Activated B cell treated with CpG ODN at 0.5 μM for 24 hours (primary cell): ENCODE measurements around the gene GALNT6. TPM values are rescaled to one million over a fixed set of nuclear protein-coding genes. Genes with fewer than 3 reads are reported as not detected.
A peak's percentile ranks its signal among the peaks of the same experiment; 100 is the strongest.

Experiments
- ATAC-seq: fragments of 200-7000 bp; cut with Tn5 transposase; one replicate; pipeline ENCODE4 v1.10.0; 2021; ENCODE audit warnings: low read depth, mild to moderate bottlenecking, moderate library complexity
- CTCF ChIA-PET: fragments of 350-600 bp; sonication (Branson Sonifier 250); formaldehyde crosslinking; loops from one replicate; lab custom pipeline; 2021; ENCODE audit warnings: antibody characterized with exemption; lab: Charles Lee
- POLR2A ChIA-PET: fragments of 350-600 bp; sonication (Branson Sonifier 250); formaldehyde crosslinking; loops from one replicate; lab custom pipeline; 2021; ENCODE audit warnings: antibody characterized with exemption; lab: Charles Lee
- DNase-seq: peaks from one replicate; pipeline ENCODE4 v3.0.0; 2022
- H3K27ac Mint-ChIP-seq: one replicate; pipeline ENCODE4 v1.8.0; 2020; ENCODE audit warnings: mixed read lengths
- H3K27me3 Mint-ChIP-seq: one replicate; pipeline ENCODE4 v1.8.0; 2021; ENCODE audit warnings: mixed read lengths
- H3K36me3 Mint-ChIP-seq: one replicate; pipeline ENCODE4 v1.8.0; 2021; ENCODE audit warnings: low read depth, mixed read lengths
- H3K4me1 Mint-ChIP-seq: one replicate; pipeline ENCODE4 v1.8.0; 2021; ENCODE audit warnings: mixed read lengths
- H3K4me3 Mint-ChIP-seq: one replicate; pipeline ENCODE4 v1.8.0; 2020; ENCODE audit warnings: mild to moderate bottlenecking, mixed read lengths
- H3K9me3 Mint-ChIP-seq: one replicate; pipeline ENCODE4 v1.8.0; 2020; ENCODE audit warnings: mixed read lengths
- intact Hi-C: fragments of 100-400 bp; cut with micrococcal nuclease; formaldehyde crosslinking; loops from one replicate; pipeline ENCODE4 v1.15.1; 2024
- total RNA-seq: library from RNA; stranded (reverse); gene quantifications from 2 replicates; pipeline ENCODE4 v1.2.3, GENCODE V29; 2022
- TF ChIP-seq, protein P1 (sequence below): fragments of 200-600 bp; IDR thresholded peaks from one replicate; pipeline ENCODE4 v1.8.0; 2022; ENCODE audit warnings: antibody characterized with exemption, mild to moderate bottlenecking

GALNT6 gene
- total RNA-seq, 1 donor from 2014 or later = 24.4 TPM

DNA sequence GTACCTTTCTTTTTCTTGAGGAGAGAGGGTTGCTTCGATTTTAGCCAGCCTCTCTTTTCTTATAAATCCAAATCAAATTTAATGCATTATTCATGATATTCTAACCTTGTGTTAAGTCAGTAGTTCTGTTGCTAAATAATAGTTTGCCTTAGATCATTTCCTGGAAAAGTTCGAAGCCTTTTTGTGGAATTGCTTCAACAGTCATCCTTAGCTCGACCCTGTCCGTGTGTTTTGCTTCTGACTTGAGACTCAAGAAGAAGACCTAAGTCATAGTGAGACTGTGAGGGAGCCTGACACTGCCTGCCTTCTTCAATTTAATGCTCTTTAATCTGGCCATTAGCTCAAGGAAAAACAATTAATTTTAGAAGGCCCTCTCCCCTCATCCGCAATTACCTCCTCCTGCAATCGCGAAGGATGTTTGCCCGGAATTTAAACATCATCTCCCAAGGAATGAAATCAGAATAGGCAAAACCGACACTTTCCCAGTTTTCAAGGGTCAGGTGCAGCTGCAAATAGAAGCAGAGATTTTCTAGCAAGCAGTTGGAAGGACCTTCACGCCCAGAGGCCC, 33.0 kb upstream of the GALNT6 start:
- Mint-ChIP-seq H3K4me3 (peak overlapping the region; percentile 83), H3K36me3 (no peaks in the 10 kb centered on the region), H3K9me3 (no peaks in the 10 kb centered on the region), H3K27me3 (no peaks in the 10 kb centered on the region), H3K4me1 (peaks cover 12% of the 10 kb centered on the region), H3K27ac (peak overlapping the region; percentile 25)
- ChIA-PET CTCF (interaction anchor here (0.5 to 3.1 kb wide), 5 partner anchors 25 to 921 kb away, joined by 3 to 16 read pairs (median 3); no protein-coding TSS in a partner anchor), POLR2A (interaction anchor here (0.7 kb wide), 2 partner anchors 32 to 49 kb away, joined by 3 to 5 read pairs; no protein-coding TSS in a partner anchor)
- intact Hi-C loops = loop anchor here (1.0 to 5.0 kb wide), 6 partner anchors 33 to 598 kb away; partner anchors contain the start of genes GALNT6 and SCN8A
- TF ChIP-seq, protein P1, sequence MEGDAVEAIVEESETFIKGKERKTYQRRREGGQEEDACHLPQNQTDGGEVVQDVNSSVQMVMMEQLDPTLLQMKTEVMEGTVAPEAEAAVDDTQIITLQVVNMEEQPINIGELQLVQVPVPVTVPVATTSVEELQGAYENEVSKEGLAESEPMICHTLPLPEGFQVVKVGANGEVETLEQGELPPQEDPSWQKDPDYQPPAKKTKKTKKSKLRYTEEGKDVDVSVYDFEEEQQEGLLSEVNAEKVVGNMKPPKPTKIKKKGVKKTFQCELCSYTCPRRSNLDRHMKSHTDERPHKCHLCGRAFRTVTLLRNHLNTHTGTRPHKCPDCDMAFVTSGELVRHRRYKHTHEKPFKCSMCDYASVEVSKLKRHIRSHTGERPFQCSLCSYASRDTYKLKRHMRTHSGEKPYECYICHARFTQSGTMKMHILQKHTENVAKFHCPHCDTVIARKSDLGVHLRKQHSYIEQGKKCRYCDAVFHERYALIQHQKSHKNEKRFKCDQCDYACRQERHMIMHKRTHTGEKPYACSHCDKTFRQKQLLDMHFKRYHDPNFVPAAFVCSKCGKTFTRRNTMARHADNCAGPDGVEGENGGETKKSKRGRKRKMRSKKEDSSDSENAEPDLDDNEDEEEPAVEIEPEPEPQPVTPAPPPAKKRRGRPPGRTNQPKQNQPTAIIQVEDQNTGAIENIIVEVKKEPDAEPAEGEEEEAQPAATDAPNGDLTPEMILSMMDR = no peak
- DNase-seq = no peak
- no peak for ATAC-seq

DNA sequence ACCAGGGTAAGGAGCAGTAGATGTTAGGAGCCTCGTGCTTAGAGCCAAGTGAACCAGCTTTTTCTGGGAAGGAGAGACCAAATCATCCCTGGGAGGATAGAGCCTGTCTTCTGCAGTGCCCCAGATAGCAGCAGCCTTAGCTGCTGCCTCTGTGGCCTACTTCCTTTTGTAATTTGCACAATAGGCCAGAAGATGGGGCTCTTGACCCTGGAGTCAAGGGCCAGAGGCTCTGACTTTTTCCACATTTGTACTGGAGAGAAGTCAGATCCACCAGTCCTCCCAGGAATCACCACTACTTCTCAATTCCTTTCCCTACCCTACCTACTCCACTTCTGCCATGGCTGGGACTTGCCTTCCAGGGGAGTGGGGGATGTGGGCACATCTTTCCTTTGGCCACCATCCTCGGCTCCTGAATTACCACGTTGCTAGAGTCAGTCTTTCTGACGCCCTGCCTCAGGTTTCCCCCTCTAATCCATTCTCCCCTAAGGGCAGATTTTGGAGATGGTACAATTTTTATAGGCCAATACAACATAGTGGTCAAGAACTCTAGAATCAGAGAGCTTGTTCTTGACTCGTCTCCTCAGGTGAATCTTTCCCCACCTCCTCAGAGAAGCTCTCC, 30.2 kb upstream of the GALNT6 start:
- ATAC-seq = no peak
- no peak overlapping the region for H3K27ac Mint-ChIP-seq
- no peaks in the 10 kb centered on the region for H3K36me3 Mint-ChIP-seq
- no peaks in the 10 kb centered on the region for H3K27me3 Mint-ChIP-seq
- TF ChIP-seq, protein P1 = no peak
- H3K9me3 Mint-ChIP-seq = no peaks in the 10 kb centered on the region
- H3K4me1 Mint-ChIP-seq = peaks cover 11% of the 10 kb centered on the region
- no peak for DNase-seq
- POLR2A ChIA-PET = interaction anchor here (0.9 kb wide), 1 partner anchor 111 kb away, joined by 3 read pairs; no protein-coding TSS in a partner anchor
- CTCF ChIA-PET = interaction anchor here (0.6 to 5.3 kb wide), 19 partner anchors 27 to 596 kb away, joined by 3 to 52 read pairs (median 3); partner anchors contain the start of gene GALNT6
- no peak overlapping the region for H3K4me3 Mint-ChIP-seq
- intact Hi-C loops = loop anchor here (1.0 to 5.0 kb wide), 7 partner anchors 111 to 601 kb away; partner anchors contain the start of gene SCN8A

DNA sequence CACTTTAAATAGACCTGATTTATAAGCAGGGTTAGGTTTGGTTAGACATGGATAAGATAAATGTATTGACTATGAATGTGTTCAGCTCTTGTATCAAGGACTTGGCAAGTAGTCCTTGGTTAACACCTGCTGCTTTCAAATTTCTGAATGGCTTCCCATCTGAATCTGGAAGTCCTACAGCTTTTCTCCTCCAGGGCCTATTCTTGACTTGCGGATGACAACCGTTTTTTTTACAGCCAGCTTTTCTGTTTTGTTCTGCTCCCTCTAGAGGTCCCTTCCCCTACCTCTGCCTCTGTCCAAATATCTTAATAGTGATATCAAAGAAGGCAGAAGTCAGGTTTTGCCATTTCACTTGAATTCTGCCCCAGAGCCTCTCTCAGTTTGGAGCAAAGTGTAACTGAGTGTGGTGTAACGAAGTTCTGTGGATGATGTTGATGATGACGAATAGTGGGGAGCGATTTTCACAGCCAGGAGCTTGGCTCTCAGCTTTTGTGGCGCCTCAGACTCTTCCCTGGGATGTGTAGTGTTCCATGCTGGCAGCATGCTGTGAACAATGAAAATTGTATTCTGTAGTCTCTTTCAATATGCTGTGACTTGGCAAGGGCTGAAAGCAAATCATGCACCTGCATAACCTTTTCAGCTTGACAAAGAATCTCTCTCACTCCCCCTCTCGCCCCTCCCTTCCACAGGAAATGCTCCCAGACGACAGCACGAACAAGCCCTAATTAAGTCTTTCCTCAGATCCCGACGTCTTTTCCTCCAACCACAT, 28.4 kb upstream of the GALNT6 start:
- ChIA-PET POLR2A (no interaction called here), CTCF (interaction anchor here (0.9 to 5.3 kb wide), 5 partner anchors 16 to 456 kb away, joined by 3 to 52 read pairs (median 4); no protein-coding TSS in a partner anchor)
- H3K27me3 Mint-ChIP-seq = no peaks in the 10 kb centered on the region
- no peaks in the 10 kb centered on the region for H3K9me3 Mint-ChIP-seq
- intact Hi-C loops = loop anchor here (5.0 kb wide), 2 partner anchors 173 to 603 kb away; partner anchors contain the start of gene SCN8A
- no peak for ATAC-seq
- no peak overlapping the region for H3K4me3 Mint-ChIP-seq
- peaks cover 7% of the 10 kb centered on the region for H3K4me1 Mint-ChIP-seq
- no peaks in the 10 kb centered on the region for H3K36me3 Mint-ChIP-seq
- no peak for DNase-seq
- H3K27ac Mint-ChIP-seq = no peak overlapping the region
- TF ChIP-seq, protein P1 = no peak

DNA sequence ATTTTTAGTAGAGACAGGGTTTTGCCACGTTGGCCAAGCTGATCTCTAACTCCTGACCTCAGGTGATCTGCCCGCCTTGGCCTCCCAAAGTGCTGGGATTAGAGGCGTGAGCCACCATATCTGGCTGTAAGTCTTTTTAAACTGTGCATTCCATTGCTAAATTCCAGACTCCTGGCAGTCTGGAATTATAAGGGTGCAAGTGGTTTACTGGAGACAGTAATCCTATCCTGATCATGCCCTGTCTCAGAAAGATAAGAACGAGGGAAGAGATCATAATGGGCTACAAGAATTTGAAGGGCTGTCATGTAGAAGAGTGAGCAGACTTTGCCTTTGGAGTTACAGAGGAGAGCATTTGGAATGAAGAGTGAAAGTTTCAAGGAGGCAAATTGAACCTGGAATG, 26.6 kb upstream of the GALNT6 start:
- intact Hi-C loops = no loop called here
- ATAC-seq = no peak
- POLR2A ChIA-PET = no interaction called here

More for the DNA sequence above, 26.6 kb upstream of the GALNT6 start:
- no peak overlapping the region for H3K4me3 Mint-ChIP-seq
- no peaks in the 10 kb centered on the region for H3K36me3 Mint-ChIP-seq
- no peaks in the 10 kb centered on the region for H3K27me3 Mint-ChIP-seq
- CTCF ChIA-PET = no interaction called here
- no peak overlapping the region for H3K27ac Mint-ChIP-seq
- H3K4me1 Mint-ChIP-seq = peaks cover 9% of the 10 kb centered on the region
- no peaks in the 10 kb centered on the region for H3K9me3 Mint-ChIP-seq
- TF ChIP-seq, protein P1 = no peak
- no peak for DNase-seq
